Transverse colon (tissue), 4 donors: ENCODE measurements around the gene PPP1R1A. TPM values are rescaled to one million over a fixed set of nuclear protein-coding genes. Genes with fewer than 3 reads are reported as not detected.

Source experiments
- DNase-seq: peaks from one replicate; pipeline ENCODE4 v3.0.0-alpha.2; 2019
- H3K27ac ChIP-seq, 4 donors: fragments of 200-600 bp; sonication (generic); 2 replicates each; pipeline ENCODE4 v1.5.1; 2016 to 2018; ENCODE audit warnings: inconsistent platforms in 4 of 4
- H3K27me3 ChIP-seq: fragments of 200-600 bp; sonication (generic); 2 replicates; pipeline ENCODE4 v1.5.1; 2017; ENCODE audit warnings: inconsistent platforms
- H3K36me3 ChIP-seq, 4 donors: fragments of 200-600 bp; sonication (generic); 2 replicates each; pipeline ENCODE4 v1.5.1; 2017 to 2019; ENCODE audit warnings: inconsistent platforms in 4 of 4
- H3K4me1 ChIP-seq, 4 donors: fragments of 200-600 bp; sonication (generic); 2 replicates each; pipeline ENCODE4 v1.5.1; 2017 to 2020; ENCODE audit warnings: inconsistent platforms in 4 of 4
- H3K4me3 ChIP-seq, 4 donors: fragments of 200-600 bp; sonication (generic); 1 replicate in 1 of 4; 2 replicates in 3 of 4; pipeline versions ENCODE4 v1.5.1 to v1.6.1; 2017 to 2019; ENCODE audit warnings: inconsistent platforms in 4 of 4
- H3K9me3 ChIP-seq, 2 donors: fragments of 200-600 bp; sonication (generic); 2 replicates each; pipeline ENCODE4 v1.5.1; 2017 to 2019; ENCODE audit warnings: inconsistent platforms in 2 of 2
- EP300 ChIP-seq: sonication (generic); formaldehyde crosslinking; IDR thresholded peaks from one replicate; pipeline ENCODE4 v1.6.1; 2017; ENCODE audit warnings: antibody characterized with exemption, low read depth
- POLR2A ChIP-seq: fragments of 450-650 bp; IDR thresholded peaks from one replicate; pipeline ENCODE4 v1.6.1; 2016; ENCODE audit warnings: antibody characterized with exemption, mild to moderate bottlenecking, moderate library complexity
- POLR2AphosphoS5 ChIP-seq, 3 donors: sonication (generic); formaldehyde crosslinking; IDR thresholded peaks; one replicate each; pipeline ENCODE4 v1.6.1; 2016; ENCODE audit warnings: antibody characterized with exemption in 3 of 3
- WGBS, 2 donors: methylation state at CpG; one replicate each; pipeline ENCODE4 v1.1.5; 2018; ENCODE audit warnings: low coverage in 1 of 2; 5-methylcytosine and 5-hydroxymethylcytosine counted together
- in situ Hi-C, 4 donors: fragments of 200-750 bp; cut with MboI; loops; one replicate each; pipeline versions ENCODE4 v1.15.0 to v1.15.1; 2017; ENCODE audit warnings: low sequenced_read_pairs in 3 of 4, low pct_ligation_motif_present in 1 of 4, low pct_unique_long_range_greater_than_20kb in 1 of 4
- intact Hi-C: fragments of 100-400 bp; cut with DNase I; formaldehyde crosslinking; loops from one replicate; pipeline ENCODE4 v1.15.1; 2023; ENCODE audit warnings: low total_unique reads
- total RNA-seq, 4 donors: library from RNA; depleted of rRNA; stranded (reverse); fragments of >200 nt; gene quantifications; one replicate each; pipeline ENCODE4 v1.1.0, GENCODE V29; 2016
- TF ChIP-seq, protein P1 (sequence below), 5 experiments: fragments of 200-600 bp in 3 of 5; fragments of 450-650 bp in 2 of 5; sonication (generic) in 3 of 5; IDR thresholded peaks; 1 replicate in 2 of 5; 2 replicates in 3 of 5; pipeline ENCODE4 v1.5.1; 2016 to 2017; ENCODE audit warnings: antibody characterized with exemption in 5 of 5, inconsistent platforms in 3 of 5, mild to moderate bottlenecking in 2 of 5, moderate library complexity in 1 of 5

The PPP1R1A gene
- total RNA-seq, 4 donors from 2014 or later: 3.3 to 67.0 (median 4.0) TPM

- TF ChIP-seq POLR2A (no peak), POLR2AphosphoS5 (IDR thresholded peaks at IDR 0.05) (peak in 1 of 3 donors; percentile 20), EP300 (no peak)
- TF ChIP-seq, protein P1, sequence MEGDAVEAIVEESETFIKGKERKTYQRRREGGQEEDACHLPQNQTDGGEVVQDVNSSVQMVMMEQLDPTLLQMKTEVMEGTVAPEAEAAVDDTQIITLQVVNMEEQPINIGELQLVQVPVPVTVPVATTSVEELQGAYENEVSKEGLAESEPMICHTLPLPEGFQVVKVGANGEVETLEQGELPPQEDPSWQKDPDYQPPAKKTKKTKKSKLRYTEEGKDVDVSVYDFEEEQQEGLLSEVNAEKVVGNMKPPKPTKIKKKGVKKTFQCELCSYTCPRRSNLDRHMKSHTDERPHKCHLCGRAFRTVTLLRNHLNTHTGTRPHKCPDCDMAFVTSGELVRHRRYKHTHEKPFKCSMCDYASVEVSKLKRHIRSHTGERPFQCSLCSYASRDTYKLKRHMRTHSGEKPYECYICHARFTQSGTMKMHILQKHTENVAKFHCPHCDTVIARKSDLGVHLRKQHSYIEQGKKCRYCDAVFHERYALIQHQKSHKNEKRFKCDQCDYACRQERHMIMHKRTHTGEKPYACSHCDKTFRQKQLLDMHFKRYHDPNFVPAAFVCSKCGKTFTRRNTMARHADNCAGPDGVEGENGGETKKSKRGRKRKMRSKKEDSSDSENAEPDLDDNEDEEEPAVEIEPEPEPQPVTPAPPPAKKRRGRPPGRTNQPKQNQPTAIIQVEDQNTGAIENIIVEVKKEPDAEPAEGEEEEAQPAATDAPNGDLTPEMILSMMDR (IDR thresholded peaks at IDR 0.05): no peak
- Histone ChIP-seq H3K9me3 (no peaks in the 10 kb centered on the region), H3K4me3 (no peak overlapping the region), H3K27me3 (peaks cover 35% of the 10 kb centered on the region), H3K27ac (peak overlapping the region in 3 of 4 donors; percentile 30 to 69 (median 53)), H3K36me3 (no peaks in the 10 kb centered on the region), H3K4me1 (peaks cover 3 to 15% (median 9%) of the 10 kb centered on the region in 4 donors)
- DNase-seq: peak; percentile 9
- 46% methylated on average over 7 of the region's 7 CpGs; no CpG with 5 or more reads in 1 of the 2 donors for WGBS, 2 donors
- intact Hi-C loops: no loop called here
- in situ Hi-C loops: loop anchor here in 1 of 4 donors (25.0 kb wide), 1 partner anchor 371 kb away; no protein-coding TSS in a partner anchor
These were observed 2.6 kb upstream of the PPP1R1A start for GRCh38 chr12:54590978-54591591.

GRCh38 chr12:54589964-54590363 is 1.5 kb upstream of the PPP1R1A start:
- H3K9me3 ChIP-seq: no peaks in the 10 kb centered on the region
- WGBS, 2 donors: 83 to 88% methylated on average over 1 to 3 of the region's 5 CpGs
- peaks cover 40% of the 10 kb centered on the region for H3K27me3 ChIP-seq
- TF ChIP-seq POLR2AphosphoS5 (IDR thresholded peaks at IDR 0.05) (no peak), EP300 (no peak), POLR2A (no peak)
- TF ChIP-seq, protein P1 (IDR thresholded peaks at IDR 0.05): no peak
- peak overlapping the region in 1 of 4 donors; percentile 69 for H3K27ac ChIP-seq
- no peaks in the 10 kb centered on the region for H3K36me3 ChIP-seq
- in situ Hi-C loops: loop anchor here in 1 of 4 donors (25.0 kb wide), 1 partner anchor 372 kb away; no protein-coding TSS in a partner anchor
- H3K4me3 ChIP-seq: no peak overlapping the region
- intact Hi-C loops: no loop called here
- peaks cover 3 to 15% (median 9%) of the 10 kb centered on the region in 4 donors for H3K4me1 ChIP-seq
- DNase-seq: no peak

DNA sequence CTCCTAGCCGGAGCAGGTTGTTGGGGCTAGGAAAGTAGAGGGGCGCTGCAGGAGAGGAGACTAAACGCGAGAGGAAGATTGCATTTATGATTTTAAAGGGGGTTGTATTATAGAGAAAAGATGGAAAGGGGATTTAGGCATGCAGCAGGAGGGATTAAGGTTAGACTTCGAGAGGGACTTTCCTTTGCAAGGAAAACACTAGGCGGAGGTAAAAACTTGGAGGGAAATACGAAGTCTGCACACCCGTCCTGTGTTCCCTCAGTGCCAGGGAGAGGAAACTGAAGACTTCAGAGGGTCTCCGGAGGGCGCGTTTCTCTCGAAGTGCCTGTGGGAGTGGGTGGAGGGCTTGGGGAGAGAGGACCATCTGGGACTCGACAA is 420 bp upstream of the PPP1R1A start:
- Histone ChIP-seq H3K9me3 (no peaks in the 10 kb centered on the region), H3K4me1 (peaks cover 3 to 15% (median 9%) of the 10 kb centered on the region in 4 donors), H3K27ac (peak overlapping the region in 1 of 4 donors; percentile 18), H3K27me3 (peaks cover 40% of the 10 kb centered on the region), H3K36me3 (no peaks in the 10 kb centered on the region), H3K4me3 (peak overlapping the region in 3 of 4 donors; percentile 34 to 57 (median 48))
- TF ChIP-seq POLR2AphosphoS5 (IDR thresholded peaks at IDR 0.05) (no peak), EP300 (no peak), POLR2A (no peak)
- TF ChIP-seq, protein P1 (IDR thresholded peaks at IDR 0.05): no peak
- 16 to 33% methylated on average over 8 to 13 of the region's 13 CpGs for WGBS, 2 donors
- no peak for DNase-seq
- in situ Hi-C loops (loop anchor here in 1 of 4 donors (25.0 kb wide), 1 partner anchor 373 kb away; no protein-coding TSS in a partner anchor), intact Hi-C loops (no loop called here)

DNA sequence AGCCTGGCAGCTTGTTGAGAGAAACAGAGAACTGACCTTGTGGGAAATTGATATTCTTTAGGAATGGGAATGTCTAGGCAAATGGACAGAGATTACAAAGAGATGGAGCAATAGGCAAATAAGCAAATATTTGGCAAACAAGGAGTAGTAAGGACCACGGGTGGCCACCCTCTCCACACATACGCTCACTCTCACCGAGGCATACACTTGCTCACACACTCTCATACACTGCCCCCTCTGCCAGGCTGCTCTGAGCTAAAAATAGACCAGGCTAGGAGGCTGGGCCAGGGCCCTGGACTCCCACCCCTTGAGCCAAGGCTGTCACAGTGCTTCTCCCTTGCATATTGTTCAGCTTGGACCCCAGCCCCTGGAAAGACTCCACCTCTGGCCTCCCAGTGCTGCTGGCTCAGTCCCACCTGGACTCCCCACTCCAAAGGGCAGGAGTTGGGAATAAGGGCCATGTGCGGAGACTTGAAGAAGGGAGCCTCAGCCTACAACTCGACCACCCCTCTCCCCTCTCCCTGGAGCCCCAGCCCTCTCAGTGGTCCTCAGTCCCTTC is 1.1 kb downstream of the PPP1R1A start:
- no peak for DNase-seq
- H3K36me3 ChIP-seq: no peaks in the 10 kb centered on the region
- H3K4me3 ChIP-seq: peak overlapping the region in 3 of 4 donors; percentile 34 to 57 (median 48)
- intact Hi-C loops (no loop called here), in situ Hi-C loops (loop anchor here in 1 of 4 donors (25.0 kb wide), 1 partner anchor 375 kb away; no protein-coding TSS in a partner anchor)
- WGBS, 2 donors: 20 to 56% methylated on average over 1 to 5 of the region's 5 CpGs
- peaks cover 40% of the 10 kb centered on the region for H3K27me3 ChIP-seq
- TF ChIP-seq, protein P1 (IDR thresholded peaks at IDR 0.05): no peak
- no peak for TF ChIP-seq POLR2AphosphoS5 (IDR thresholded peaks at IDR 0.05)
- TF ChIP-seq EP300: no peak
- TF ChIP-seq POLR2A: no peak
- H3K4me1 ChIP-seq: peaks cover 3 to 15% (median 9%) of the 10 kb centered on the region in 4 donors
- H3K9me3 ChIP-seq: no peaks in the 10 kb centered on the region
- peak overlapping the region in 2 of 4 donors; percentile 42 to 61 for H3K27ac ChIP-seq
